ENCODE data around the gene MPPED1.

DNA sequence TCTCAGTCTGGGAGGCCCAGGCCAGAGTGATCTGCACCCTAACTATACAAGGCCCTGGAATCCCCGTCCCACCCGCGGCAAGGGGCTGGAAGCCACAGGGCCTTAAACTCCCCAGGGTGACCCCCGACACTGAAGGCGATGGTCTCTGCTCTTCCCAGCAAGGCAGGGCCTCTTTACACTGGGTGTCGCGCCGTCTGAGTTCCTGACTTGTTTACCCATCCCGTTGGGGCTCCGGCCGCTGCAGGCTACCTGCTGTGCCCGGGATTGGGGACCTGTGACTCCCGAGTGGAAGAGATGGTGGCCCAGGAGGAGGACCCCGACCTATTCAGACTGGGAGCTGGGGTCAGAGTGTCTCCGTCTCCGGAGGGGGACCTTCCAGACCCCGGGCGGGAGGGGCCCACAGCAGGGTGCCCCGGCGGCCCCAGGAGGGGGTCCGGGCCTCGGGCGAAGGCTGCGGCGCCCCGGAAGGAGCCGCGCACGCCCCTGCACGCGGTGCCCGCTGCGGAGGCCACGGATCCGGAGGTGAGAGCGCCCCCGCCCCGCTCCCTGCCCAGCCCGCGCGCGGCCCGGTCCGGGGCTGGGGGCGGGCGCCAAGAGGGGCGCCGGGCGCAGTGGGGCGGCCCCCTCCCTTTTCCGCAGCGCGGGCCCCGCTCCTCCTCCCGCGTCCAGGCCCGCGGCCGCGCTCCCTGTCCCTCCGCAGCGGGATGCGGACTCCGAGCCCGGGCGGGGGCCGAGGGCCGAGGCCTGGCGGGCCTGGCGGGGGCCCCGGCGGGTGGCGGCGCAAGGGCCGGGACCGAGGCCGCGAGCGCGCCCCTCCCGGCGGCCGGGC lies 560 bp upstream of the MPPED1 start:
- TF ChIP-seq, protein P1, sequence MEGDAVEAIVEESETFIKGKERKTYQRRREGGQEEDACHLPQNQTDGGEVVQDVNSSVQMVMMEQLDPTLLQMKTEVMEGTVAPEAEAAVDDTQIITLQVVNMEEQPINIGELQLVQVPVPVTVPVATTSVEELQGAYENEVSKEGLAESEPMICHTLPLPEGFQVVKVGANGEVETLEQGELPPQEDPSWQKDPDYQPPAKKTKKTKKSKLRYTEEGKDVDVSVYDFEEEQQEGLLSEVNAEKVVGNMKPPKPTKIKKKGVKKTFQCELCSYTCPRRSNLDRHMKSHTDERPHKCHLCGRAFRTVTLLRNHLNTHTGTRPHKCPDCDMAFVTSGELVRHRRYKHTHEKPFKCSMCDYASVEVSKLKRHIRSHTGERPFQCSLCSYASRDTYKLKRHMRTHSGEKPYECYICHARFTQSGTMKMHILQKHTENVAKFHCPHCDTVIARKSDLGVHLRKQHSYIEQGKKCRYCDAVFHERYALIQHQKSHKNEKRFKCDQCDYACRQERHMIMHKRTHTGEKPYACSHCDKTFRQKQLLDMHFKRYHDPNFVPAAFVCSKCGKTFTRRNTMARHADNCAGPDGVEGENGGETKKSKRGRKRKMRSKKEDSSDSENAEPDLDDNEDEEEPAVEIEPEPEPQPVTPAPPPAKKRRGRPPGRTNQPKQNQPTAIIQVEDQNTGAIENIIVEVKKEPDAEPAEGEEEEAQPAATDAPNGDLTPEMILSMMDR (IDR thresholded peaks at IDR 0.05; ENCODE audit: borderline replicate concordance, extremely low read depth, low read length, poor library complexity, severe bottlenecking) = no peak
- TF ChIP-seq EZH2 (IDR thresholded peaks at IDR 0.05; ENCODE audit: borderline replicate concordance, low read depth, low read length, severe bottlenecking) = no peak
